HK-2 (cell line): ENCODE measurements around the gene CDKAL1.

Experiments used
- DNase-seq: peaks from one replicate; pipeline ENCODE4 v3.0.0-alpha.2; 2018; ENCODE audit not compliant: unreplicated experiment

Gene CDKAL1

GRCh38 chr6:21103626-21104224 is 569.5 kb downstream of the CDKAL1 start:
- DNase-seq = no peak

DNA sequence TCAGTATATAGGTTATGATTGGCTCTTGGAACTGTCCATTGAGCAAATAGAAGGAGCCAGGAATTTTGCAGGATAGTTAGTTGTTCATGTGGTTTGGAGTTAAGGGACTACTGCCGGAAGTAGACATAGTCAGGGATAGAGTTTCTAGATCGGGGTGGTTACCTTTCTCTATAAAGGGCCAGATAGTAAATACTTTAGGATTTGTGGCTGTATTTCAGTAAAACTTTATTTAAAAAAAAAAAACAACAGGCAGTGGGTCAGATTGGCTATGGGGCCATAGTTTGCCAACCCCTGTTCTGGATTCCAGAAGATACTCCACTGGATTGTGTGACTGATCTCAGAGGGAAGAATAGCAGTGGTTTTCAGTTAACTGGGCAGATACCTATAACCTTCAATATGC is 570.0 kb downstream of the CDKAL1 start:
- DNase-seq = no peak

- DNase-seq = no peak
These were observed 573.5 kb downstream of the CDKAL1 start for GRCh38 chr6:21107796-21108195.

DNA sequence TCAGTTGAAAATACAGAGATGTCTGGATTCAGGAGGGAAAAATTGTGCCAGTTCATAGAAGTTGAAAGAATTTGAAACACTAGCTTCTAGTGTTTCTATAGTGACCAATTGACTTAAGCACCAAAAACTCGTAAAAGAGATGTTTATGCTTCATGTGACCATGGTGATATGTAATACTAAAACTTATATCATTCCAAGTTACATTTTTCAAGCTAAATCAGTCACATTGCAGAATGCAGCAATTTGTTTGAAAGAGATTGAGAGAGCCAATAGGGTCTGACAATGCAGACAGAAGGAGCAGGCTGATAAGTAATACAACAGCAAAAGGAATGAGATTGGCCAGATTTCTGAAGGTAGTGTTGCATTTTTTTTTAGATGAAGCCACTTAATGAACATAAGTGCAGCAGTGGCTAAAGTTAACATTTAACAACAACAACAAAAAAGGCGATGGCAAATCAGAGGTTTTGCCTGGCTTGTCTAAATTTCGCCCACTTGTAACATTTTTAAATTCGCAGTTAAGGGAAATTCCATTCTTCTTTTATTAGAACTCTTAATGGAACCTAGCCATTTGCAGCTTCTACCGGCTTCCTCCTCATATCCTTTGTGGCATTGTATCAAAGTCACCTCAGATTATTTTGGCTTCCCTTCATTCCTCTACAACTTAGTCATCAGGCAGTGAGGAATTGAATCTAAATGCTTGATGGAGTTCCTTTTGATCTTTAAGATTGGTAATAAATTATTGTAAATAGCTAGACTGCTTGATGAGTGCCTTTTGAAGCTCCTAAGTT is 575.3 kb downstream of the CDKAL1 start:
- DNase-seq = no peak

DNA sequence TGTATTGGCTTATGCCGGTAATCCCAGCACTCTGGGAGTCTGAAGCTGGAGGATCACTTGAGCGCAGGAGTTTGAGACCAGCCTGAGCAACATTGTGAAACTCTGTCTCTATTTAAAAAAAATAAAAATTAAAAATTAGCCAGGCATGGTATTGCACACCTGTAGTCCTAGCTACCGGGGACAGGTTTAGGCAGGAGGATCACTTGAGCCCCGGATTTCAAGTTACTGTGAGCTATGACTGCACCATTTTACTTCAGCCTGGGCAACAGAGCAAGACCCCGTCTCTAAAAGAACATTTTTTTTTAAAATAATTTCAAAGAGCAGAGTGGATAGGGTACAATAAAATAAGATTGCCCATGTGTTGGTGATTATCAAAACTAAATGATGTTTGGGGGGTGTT is 576.4 kb downstream of the CDKAL1 start:
- DNase-seq = no peak

- no peak for DNase-seq
These were observed 577.0 kb downstream of the CDKAL1 start for GRCh38 chr6:21111093-21111725.

DNA sequence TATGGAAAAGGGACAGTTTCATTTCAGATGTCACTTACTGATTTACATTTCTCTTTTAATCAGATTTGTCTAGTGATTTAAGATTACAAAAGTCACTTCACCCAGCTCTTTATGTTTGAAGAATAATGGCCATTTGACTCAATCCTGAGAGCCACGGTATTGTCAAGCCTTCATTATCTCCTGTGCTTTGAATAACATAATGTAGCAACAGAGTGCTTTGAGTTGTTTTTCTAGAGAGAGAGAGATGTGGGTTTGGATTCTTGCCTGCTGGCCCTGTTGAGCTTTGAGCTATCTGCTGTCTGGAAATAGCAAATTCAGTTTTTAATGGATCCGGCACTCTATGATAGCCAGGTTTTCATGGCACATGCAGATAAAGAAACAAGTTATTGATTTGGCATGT is 580.9 kb downstream of the CDKAL1 start:
- DNase-seq = no peak

- DNase-seq = no peak
These were observed 582.5 kb downstream of the CDKAL1 start for GRCh38 chr6:21116736-21117135.

GRCh38 chr6:21118216-21118780 is 584.0 kb downstream of the CDKAL1 start:
- DNase-seq = no peak

GRCh38 chr6:21121636-21122136 is 587.4 kb downstream of the CDKAL1 start:
- no peak for DNase-seq

- no peak for DNase-seq
These were observed 589.5 kb downstream of the CDKAL1 start for GRCh38 chr6:21123507-21124436.

DNA sequence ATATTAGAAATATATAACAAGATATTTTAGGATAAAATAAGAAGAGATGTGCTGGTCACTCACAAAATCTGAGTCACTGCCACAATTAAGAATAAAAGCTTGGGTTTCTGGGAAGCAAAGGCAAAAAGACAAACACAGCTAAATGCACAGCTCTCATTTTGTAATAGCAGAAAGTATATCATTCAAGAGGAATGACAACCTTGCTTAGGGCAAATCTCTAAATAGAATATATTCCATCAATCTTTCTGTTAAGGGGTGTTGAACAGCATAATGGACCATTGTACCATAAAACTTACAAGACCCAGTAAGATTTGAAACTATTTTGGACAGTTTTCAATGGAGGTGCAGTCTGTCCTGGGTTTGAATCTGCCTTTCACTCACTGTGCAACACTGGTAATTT is 594.3 kb downstream of the CDKAL1 start:
- no peak for DNase-seq

DNA sequence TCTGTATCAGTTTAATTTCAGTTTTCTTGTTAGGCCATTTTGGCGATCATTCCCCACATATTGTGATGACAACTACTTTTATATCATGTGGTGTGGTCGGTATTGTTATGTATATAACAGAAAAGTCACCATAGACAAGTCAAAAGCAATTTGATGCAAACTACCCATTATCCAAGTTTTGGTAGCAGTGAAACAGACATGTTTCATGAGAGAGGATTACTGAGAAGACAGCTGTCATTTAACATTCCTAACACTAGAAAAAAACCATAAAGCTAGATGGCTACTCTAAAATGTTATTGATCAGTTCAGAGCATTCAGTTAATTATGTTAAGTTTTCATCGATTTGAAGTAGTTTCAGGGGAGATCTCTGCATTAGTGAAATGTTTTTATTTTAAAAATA is 597.1 kb downstream of the CDKAL1 start:
- no peak for DNase-seq

GRCh38 chr6:21132446-21132845 is 598.2 kb downstream of the CDKAL1 start:
- no peak for DNase-seq

DNA sequence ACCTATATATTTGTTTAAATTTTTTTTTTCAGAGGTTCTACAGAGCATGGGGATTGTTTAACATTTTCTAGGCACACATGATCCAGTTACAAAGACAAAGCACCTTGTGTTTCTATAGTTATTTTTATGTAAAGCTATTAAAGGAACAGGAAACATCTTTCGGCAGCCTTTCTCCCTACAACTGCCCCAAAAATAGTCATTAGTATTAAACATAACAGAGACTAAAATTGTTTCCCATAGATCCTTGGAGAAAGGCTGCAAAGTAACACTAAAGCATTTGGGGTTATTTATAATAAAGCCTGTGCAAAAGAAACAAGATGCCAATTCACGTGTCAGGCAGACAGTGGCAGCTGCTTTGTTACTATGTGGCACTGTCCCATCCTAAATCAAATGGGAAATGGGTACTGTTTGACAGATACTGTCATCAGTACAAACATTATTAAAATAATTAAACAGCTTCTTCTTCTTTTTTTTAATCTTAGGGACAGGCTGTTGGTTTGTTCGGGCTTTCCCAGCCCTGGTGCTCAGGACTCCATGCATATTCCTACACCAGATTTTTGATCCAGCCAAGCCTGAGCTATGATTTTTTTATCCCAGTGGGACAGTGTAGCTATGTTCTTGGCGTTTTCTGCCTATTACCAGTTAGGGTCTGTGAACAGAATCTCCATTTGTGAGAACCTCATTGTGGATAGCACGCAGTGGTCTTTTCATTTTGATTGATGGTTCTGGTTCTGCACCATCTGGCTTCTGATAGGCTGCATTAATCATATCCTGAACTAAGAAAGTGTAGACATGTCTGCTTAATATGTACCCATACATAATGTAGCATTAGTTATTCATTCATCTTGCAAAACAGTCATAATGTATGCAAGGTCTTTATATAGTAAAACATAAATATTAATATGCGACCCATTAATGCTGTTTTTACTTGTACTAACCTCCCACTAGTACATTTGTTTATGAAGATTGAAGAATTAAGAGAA is 598.9 kb downstream of the CDKAL1 start:
- no peak for DNase-seq

GRCh38 chr6:21133901-21134300 is 599.6 kb downstream of the CDKAL1 start:
- no peak for DNase-seq

DNA sequence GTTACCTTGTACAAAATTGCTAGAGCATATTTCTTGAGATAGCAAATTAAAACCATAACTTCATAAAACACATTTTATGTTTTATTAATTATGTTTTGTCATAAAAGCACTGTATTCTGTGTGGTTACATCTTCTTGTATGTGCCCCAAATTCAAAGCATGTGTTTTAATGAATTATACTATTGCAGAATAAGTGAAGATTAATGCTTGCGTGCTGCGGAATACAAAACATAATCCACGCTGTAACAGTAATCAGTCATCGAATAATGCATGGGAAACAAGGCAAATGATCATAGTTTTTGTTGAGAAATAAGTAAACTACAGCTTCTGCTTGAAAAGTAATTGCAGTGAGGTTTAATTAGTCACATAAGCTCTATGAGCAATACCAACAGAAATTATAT is 600.1 kb downstream of the CDKAL1 start:
- DNase-seq = no peak

GRCh38 chr6:21135484-21136013 is 601.3 kb downstream of the CDKAL1 start:
- DNase-seq = no peak

- DNase-seq = no peak
These were observed 603.6 kb downstream of the CDKAL1 start for GRCh38 chr6:21137700-21138335.
